GM12864 (cell line): ENCODE results near the gene SUCO.

Experiments
- DNase-seq: peaks from one replicate; pipeline ENCODE4 v3.0.0-alpha.2; 2011; ENCODE audit warnings: low read depth
- H3K4me3 ChIP-seq: 2 replicates; pipeline ENCODE4 v1.5.1; 2011; ENCODE audit warnings: mild to moderate bottlenecking, low read depth, low read length, control low read depth
- TF ChIP-seq, protein P1 (sequence below): IDR thresholded peaks from 2 replicates; pipeline ENCODE4 v1.5.1; 2011; ENCODE audit warnings: low read depth, mild to moderate bottlenecking, moderate library complexity, low read length, control low read depth, inconsistent platforms; ENCODE audit errors: missing control alignments

The SUCO gene

DNA sequence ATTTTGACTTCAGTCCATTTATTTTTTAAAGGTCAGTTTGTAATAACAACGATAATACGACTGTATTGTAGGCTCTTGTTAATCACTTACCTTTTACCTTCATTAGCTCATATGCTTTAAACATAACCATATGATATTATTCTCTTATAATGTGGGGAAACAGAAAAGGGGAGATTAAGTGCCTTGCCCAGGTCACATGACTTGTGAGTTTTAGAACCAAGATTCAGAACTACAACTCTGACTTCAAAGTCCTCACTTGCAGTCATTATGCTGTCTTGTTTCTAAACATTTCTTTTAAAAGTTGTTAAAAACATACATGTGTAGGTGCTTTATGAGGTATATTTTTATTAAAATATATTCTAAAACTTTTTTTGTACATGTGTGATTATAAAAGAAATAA, 41.1 kb downstream of the SUCO start:
- DNase-seq = no peak
- TF ChIP-seq, protein P1, sequence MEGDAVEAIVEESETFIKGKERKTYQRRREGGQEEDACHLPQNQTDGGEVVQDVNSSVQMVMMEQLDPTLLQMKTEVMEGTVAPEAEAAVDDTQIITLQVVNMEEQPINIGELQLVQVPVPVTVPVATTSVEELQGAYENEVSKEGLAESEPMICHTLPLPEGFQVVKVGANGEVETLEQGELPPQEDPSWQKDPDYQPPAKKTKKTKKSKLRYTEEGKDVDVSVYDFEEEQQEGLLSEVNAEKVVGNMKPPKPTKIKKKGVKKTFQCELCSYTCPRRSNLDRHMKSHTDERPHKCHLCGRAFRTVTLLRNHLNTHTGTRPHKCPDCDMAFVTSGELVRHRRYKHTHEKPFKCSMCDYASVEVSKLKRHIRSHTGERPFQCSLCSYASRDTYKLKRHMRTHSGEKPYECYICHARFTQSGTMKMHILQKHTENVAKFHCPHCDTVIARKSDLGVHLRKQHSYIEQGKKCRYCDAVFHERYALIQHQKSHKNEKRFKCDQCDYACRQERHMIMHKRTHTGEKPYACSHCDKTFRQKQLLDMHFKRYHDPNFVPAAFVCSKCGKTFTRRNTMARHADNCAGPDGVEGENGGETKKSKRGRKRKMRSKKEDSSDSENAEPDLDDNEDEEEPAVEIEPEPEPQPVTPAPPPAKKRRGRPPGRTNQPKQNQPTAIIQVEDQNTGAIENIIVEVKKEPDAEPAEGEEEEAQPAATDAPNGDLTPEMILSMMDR = no peak
- H3K4me3 ChIP-seq = no peak overlapping the region

DNA sequence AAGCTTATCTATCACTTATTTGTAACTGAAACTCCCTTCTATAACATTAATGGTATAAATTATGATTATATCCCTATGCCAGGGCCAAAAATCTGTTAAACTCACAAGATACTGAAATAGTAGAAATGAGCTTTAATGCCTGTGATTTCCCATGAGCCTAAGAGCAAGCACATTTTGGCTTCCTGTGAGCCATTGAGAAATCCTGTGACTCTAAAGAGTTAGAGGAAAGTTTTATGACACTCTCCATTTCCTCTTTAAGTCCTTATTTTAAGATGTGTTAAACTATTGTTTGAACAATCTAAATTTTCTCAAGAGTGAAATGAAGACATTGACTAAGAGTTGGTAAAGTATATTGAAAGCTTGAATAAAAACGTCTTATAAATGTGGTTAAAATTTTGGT, 45.6 kb downstream of the SUCO start:
- no peak for DNase-seq
- TF ChIP-seq, protein P1 = no peak
- no peak overlapping the region for H3K4me3 ChIP-seq

DNA sequence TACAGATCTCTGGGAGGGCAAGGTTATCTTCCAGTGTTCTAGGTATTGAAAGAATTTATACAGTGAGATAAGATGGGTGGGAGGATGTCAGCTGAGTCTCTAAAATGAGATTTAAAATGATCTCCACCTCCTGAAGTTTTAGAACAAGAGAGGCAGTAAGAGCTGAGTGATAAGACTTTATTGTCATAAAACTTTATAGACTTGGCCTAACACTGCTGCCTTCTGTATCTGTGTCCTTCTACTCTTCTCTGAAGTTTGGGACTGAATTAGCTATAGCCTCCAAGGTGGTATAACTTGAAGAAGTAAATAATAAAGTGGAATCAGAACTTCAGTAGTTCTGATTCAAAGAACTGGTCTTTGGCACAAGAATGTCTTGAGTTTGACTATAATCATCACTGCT, 48.3 kb downstream of the SUCO start:
- no peak for DNase-seq
- TF ChIP-seq, protein P1 = no peak
- no peak overlapping the region for H3K4me3 ChIP-seq

DNA sequence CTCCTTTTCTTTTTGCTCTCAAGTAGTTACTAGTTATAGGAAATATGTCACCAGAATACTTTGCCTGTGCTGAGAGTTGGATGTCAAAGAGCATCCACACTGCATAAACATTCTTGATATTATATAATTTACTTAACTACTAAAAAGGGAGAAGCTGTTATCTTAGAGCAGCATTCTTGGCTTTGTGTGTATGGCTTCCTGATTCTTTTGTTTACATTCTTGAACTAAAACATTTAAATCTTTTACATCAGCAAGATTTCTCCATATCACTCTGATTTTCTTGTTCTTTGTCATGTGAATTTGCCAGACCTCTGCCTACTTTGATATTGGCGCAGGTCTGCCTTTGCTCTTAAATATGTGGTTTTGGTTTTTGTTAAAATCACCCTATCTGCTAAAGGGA, 48.8 kb downstream of the SUCO start:
- TF ChIP-seq, protein P1 = no peak
- H3K4me3 ChIP-seq = no peak overlapping the region
- no peak for DNase-seq

DNA sequence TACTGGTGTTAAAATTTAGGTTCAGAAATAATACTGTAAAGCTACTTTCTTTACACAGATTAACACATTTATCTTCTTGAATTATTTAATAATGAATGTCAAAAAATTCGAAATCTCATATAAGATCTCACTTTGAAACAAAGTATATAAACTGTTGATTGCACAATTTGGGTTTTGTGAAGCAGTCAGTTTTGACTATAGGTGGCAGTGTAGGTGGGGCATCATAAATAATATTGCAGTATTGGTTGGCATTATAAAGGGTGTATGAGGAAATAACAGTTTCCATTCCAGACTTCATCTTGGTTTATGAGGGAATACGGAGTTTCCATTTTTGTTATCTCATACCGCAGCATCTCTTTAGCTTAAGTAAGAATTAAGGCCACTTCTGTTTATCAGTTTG, 49.9 kb downstream of the SUCO start:
- TF ChIP-seq, protein P1 = no peak
- no peak for DNase-seq
- H3K4me3 ChIP-seq = no peak overlapping the region

DNA sequence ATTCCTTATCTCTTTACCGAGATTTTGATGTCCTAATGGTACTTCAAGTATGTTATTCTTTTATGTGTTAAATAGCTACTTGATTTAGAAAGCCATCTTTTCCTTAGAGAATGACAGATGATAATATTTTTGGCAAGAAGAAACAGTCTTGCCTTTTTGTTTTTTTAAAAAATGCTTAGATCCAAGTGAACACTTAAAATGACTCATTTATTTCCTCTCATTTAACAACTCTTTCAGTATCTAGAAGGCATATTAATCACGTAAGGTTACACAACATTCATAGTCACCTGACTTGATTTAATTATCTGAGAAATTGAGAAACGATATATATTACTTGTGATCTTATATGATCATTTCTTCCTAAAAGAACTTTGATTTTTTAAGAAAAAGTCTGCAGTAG, 52.4 kb downstream of the SUCO start:
- DNase-seq = no peak
- no peak overlapping the region for H3K4me3 ChIP-seq
- TF ChIP-seq, protein P1 = no peak

DNA sequence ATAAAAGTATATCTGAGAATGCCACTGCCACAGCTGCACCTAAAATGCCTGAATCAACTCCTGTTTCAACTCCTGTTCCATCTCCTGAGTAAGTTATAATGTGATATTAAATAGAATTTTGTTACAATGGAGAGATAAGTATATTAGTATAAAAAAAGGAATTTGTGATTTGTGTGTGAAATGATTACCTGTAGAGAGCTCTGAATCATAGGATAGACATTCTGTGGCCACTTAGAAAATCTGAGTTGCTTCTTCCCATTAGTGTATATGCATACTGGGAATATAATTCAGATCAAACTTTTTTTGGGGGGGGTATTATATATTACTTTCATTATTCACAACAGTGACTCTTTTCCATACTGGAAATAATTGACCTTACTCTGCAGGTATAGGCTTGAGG, 52.9 kb downstream of the SUCO start:
- TF ChIP-seq, protein P1 = no peak
- H3K4me3 ChIP-seq = no peak overlapping the region
- DNase-seq = no peak
